HCT116 (cell line): ENCODE results near the gene EIPR1. TPM values are rescaled to one million over a fixed set of nuclear protein-coding genes. Genes with fewer than 3 reads are reported as not detected.

Experiments used
- ATAC-seq: fragments of 200-7000 bp; cut with Tn5 transposase; 2 replicates; pipeline ENCODE4 v1.9.1; 2020; ENCODE audit warnings: mild to moderate bottlenecking, moderate library complexity
- BruUV-seq: library from RNA; stranded (reverse); fragments of 400-500 nt; replicated peaks from 2 replicates; lab custom pipeline; 2021; lab: Mats Ljungman, UMichigan
- CTCF ChIA-PET: fragments of 300-600 bp; sonication (Branson Sonifier 250); formaldehyde crosslinking; loops from one replicate; lab custom pipeline; 2021; ENCODE audit warnings: antibody characterized with exemption; lab: Charles Lee
- POLR2A ChIA-PET: fragments of 300-600, 350-600 bp; sonication (Branson Sonifier 250); formaldehyde crosslinking; loops from one replicate; lab custom pipeline; 2021; ENCODE audit warnings: antibody characterized with exemption; lab: Charles Lee
- RAD21 ChIA-PET, 2 experiments: fragments of 300-600 bp; sonication (Branson Sonifier 250); formaldehyde crosslinking; loops; one replicate each; lab custom pipeline; 2023; ENCODE audit warnings: low total read pairs in 2 of 2; ENCODE audit not compliant: uncharacterized antibody in 2 of 2, unreplicated experiment in 2 of 2, low non-redundant PET in 1 of 2; lab: Charles Lee
- DNase-seq: peaks from one replicate; pipeline ENCODE4 v3.0.0-alpha.2; 2010; ENCODE audit warnings: low read depth, low spot score
- H2AFZ ChIP-seq: fragments of 200-600 bp; shearing (Covaris generic), sonication (generic); 2 replicates; pipeline ENCODE4 v1.6.1; 2017; ENCODE audit warnings: low read depth, mixed run types, mixed read lengths, antibody characterized with exemption, low read length; ENCODE audit not compliant: poor library complexity, severe bottlenecking
- H3K27ac ChIP-seq: 2 replicates; pipeline ENCODE4 v1.5.1; 2012; ENCODE audit warnings: low read depth, low read length
- H3K27me3 ChIP-seq: fragments of 200-600 bp; sonication (generic); 2 replicates; pipeline ENCODE4 v1.6.1; 2016; ENCODE audit warnings: mixed run types, low read length, mixed read lengths; ENCODE audit not compliant: insufficient read depth
- H3K36me3 ChIP-seq, 2 experiments: fragments of 200-500 bp in 1 of 2; fragments of 200-600 bp in 1 of 2; sonication (Bioruptor generic) in 1 of 2; sonication (generic) in 1 of 2; 2 replicates each; pipeline versions ENCODE4 v1.5.1 to v1.6.1; 2014 to 2016; ENCODE audit warnings: low read length in 2 of 2, inconsistent platforms in 1 of 2, mixed read lengths in 1 of 2, mixed run types in 1 of 2; ENCODE audit not compliant: insufficient read depth in 2 of 2, control insufficient read depth in 1 of 2
- H3K4me1 ChIP-seq, 2 experiments: fragments of 200-600 bp in 1 of 2; sonication (generic) in 1 of 2; 2 replicates each; pipeline versions ENCODE4 v1.5.1 to v1.6.1; 2012 to 2017; ENCODE audit warnings: low read length in 2 of 2, inconsistent platforms in 1 of 2, mild to moderate bottlenecking in 1 of 2, mixed read lengths in 1 of 2, mixed run types in 1 of 2, moderate library complexity in 1 of 2; ENCODE audit not compliant: insufficient read depth in 2 of 2, control insufficient read depth in 1 of 2
- H3K4me2 ChIP-seq: fragments of 200-600 bp; sonication (generic); 2 replicates; pipeline ENCODE4 v1.6.1; 2017; ENCODE audit warnings: mixed run types, low read length, mixed read lengths
- H3K4me3 ChIP-seq, 2 experiments: fragments of 200-600 bp in 1 of 2; sonication (generic) in 1 of 2; replicated peaks in 1 of 2; 2 replicates each; pipeline ENCODE4 v1.5.1; 2011 to 2016; ENCODE audit warnings: low read length in 2 of 2, control low read depth in 1 of 2, low read depth in 1 of 2, mild to moderate bottlenecking in 1 of 2, mixed read lengths in 1 of 2, mixed run types in 1 of 2
- H3K79me2 ChIP-seq: fragments of 200-600 bp; sonication (generic); 2 replicates; pipeline ENCODE4 v1.6.1; 2017; ENCODE audit warnings: mild to moderate bottlenecking, mixed run types, low read length, moderate library complexity, mixed read lengths; ENCODE audit not compliant: insufficient read depth
- H3K9ac ChIP-seq: fragments of 200-600 bp; sonication (generic); 2 replicates; pipeline ENCODE4 v1.6.1; 2016; ENCODE audit warnings: low read length, mixed read lengths
- H3K9me2 ChIP-seq: fragments of 200-600 bp; sonication (generic), shearing (Covaris generic); 2 replicates; pipeline ENCODE4 v1.6.1; 2017; ENCODE audit warnings: mixed run types, mild to moderate bottlenecking, moderate library complexity; ENCODE audit not compliant: insufficient read depth
- H3K9me3 ChIP-seq, 2 experiments: fragments of 200-500 bp in 1 of 2; fragments of 200-600 bp in 1 of 2; sonication (Bioruptor generic) in 1 of 2; sonication (generic) in 1 of 2; 2 replicates each; pipeline ENCODE4 v1.6.1; 2014 to 2017; ENCODE audit warnings: low read length in 2 of 2, mixed read lengths in 2 of 2, inconsistent platforms in 1 of 2, low read depth in 1 of 2, mild to moderate bottlenecking in 1 of 2, mixed run types in 1 of 2, moderate library complexity in 1 of 2; ENCODE audit not compliant: control insufficient read depth in 1 of 2, insufficient read depth in 1 of 2
- H4K20me1 ChIP-seq: fragments of 200-600 bp; sonication (generic), shearing (Covaris generic); 2 replicates; pipeline ENCODE4 v1.6.1; 2017; ENCODE audit warnings: mixed run types, mild to moderate bottlenecking, moderate library complexity; ENCODE audit not compliant: insufficient read depth
- CBX3 ChIP-seq: IDR thresholded peaks from 2 replicates; pipeline ENCODE4 v1.6.1; 2012; ENCODE audit warnings: low read depth
- CEBPB ChIP-seq: IDR thresholded peaks from 2 replicates; pipeline ENCODE4 v1.6.1; 2012; ENCODE audit warnings: low read depth
- EGR1 ChIP-seq: IDR thresholded peaks from 2 replicates; pipeline ENCODE4 v1.6.1; 2012; ENCODE audit warnings: low read depth
- ELF1 ChIP-seq: IDR thresholded peaks from 2 replicates; pipeline ENCODE4 v1.6.1; 2012; ENCODE audit warnings: low read depth, borderline replicate concordance
- EZH2 ChIP-seq: fragments of 200-600 bp; sonication (generic); IDR thresholded peaks from 2 replicates; pipeline ENCODE4 v1.6.1; 2017; ENCODE audit warnings: antibody characterized with exemption, mixed run types
- EZH2phosphoT487 ChIP-seq: fragments of 200-600 bp; IDR thresholded peaks from 2 replicates; pipeline ENCODE4 v1.6.1; 2018; ENCODE audit warnings: antibody characterized with exemption, borderline replicate concordance
- MAX ChIP-seq: IDR thresholded peaks from 2 replicates; pipeline ENCODE4 v1.6.1; 2012
- POLR2A ChIP-seq: IDR thresholded peaks from 2 replicates; pipeline ENCODE4 v1.7.0; 2011; ENCODE audit warnings: borderline replicate concordance; ENCODE audit not compliant: insufficient read depth, insufficient read length; ENCODE audit errors: extremely low read depth
- POLR2AphosphoS5 ChIP-seq: IDR thresholded peaks from 2 replicates; pipeline ENCODE4 v1.6.1; 2011; ENCODE audit warnings: mild to moderate bottlenecking, low read depth, low read length, moderate library complexity
- RAD21 ChIP-seq: IDR thresholded peaks from 2 replicates; pipeline ENCODE4 v1.6.1; 2012; ENCODE audit warnings: low read depth, mild to moderate bottlenecking
- REST ChIP-seq: IDR thresholded peaks from 2 replicates; pipeline ENCODE4 v1.6.1; 2012; ENCODE audit warnings: low read depth
- SIN3A ChIP-seq: IDR thresholded peaks from 2 replicates; pipeline ENCODE4 v1.6.1; 2012; ENCODE audit warnings: low read depth
- SRF ChIP-seq: IDR thresholded peaks from 2 replicates; pipeline ENCODE4 v1.6.1; 2012; ENCODE audit warnings: low read depth
- TCF7L2 ChIP-seq: IDR thresholded peaks from 2 replicates; pipeline ENCODE4 v1.7.0; 2011; ENCODE audit warnings: borderline replicate concordance, inconsistent platforms; ENCODE audit not compliant: insufficient read depth, insufficient read length; ENCODE audit errors: extremely low read depth
- YY1 ChIP-seq: IDR thresholded peaks from 2 replicates; pipeline ENCODE4 v1.6.1; 2011; ENCODE audit warnings: low read length, low read depth, moderate library complexity, mild to moderate bottlenecking; ENCODE audit not compliant: insufficient replicate concordance; ENCODE audit errors: extremely low read depth
- ZFX ChIP-seq: fragments of 450-650 bp; IDR thresholded peaks from 2 replicates; pipeline ENCODE4 v1.6.1; 2017
- intact Hi-C: fragments of 100-400 bp; cut with micrococcal nuclease; formaldehyde crosslinking; loops from 2 replicates; pipeline ENCODE4 v1.10.0; 2022
- total RNA-seq: library from RNA; stranded (reverse); gene quantifications from one replicate; pipeline ENCODE4 v1.2.1, GENCODE V29; 2021; ENCODE audit not compliant: unreplicated experiment
- TF ChIP-seq, protein P1 (sequence below): IDR thresholded peaks from 2 replicates; pipeline ENCODE4 v1.6.1; 2012
- TF ChIP-seq, protein P2 (sequence below), 3 experiments: fragments of 200-600 bp in 1 of 3; sonication (generic) in 1 of 3; IDR thresholded peaks in 2 of 3; conservative IDR thresholded peaks in 1 of 3; 2 replicates each; pipeline ENCODE4 v1.5.1; 2012 to 2017; ENCODE audit warnings: low read depth in 2 of 3, low read length in 2 of 3, antibody characterized with exemption in 1 of 3, borderline replicate concordance in 1 of 3, control low read depth in 1 of 3, mild to moderate bottlenecking in 1 of 3, mixed read lengths in 1 of 3, mixed run types in 1 of 3, moderate library complexity in 1 of 3; ENCODE audit not compliant: insufficient read depth in 1 of 3

The EIPR1 gene
- total RNA-seq, 1 experiment from 2014 or later = 36.9 TPM

DNA sequence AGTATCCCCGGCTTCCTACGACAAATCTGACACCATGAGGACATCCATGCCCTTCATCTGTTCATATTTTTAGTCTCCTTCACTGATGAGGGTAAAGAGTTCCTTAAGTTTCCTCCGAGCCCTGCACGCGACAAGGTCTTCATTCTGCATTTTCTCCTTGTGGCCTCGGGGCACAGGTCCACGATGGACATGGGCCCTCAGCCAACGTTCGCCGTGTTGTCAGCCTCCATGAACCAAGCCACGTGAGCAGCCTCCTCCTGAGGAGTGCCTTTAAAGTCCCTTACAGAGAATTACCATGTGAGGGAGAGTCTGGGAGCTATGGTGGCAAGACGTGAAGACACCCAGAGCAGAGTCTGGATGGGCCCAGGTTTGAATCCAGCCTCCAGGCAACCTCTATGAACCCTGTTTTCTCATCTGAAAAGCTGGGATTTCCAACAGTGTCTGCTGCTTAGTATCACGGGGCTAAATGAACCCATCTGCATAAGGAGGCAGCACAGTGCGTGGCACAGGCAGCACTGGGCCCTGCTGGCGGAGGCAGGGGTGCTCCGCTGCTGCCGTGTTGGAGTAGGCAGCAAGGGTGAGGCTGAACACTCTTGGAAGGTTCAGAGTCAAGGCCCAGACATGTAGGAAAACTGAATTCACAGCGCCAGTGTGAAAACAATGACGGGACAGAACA, 54.1 kb downstream of the EIPR1 start:
- Histone ChIP-seq H3K4me3 (no peak overlapping the region), H2AFZ (no peak overlapping the region), H3K36me3 (0 out of 4 replicates have a peak, but pooled peaks cover 0 to 6% of the 10 kb centered on the region in 2 experiments), H3K9me2 (no peaks in the 10 kb centered on the region), H3K27me3 (no peaks in the 10 kb centered on the region), H3K4me1 (no peaks in the 10 kb centered on the region), H3K79me2 (0 out of 2 replicates have a peak, but pooled peaks cover 3% of the 10 kb centered on the region), H3K9ac (no peak overlapping the region), H3K4me2 (no peak overlapping the region), H3K27ac (no peak overlapping the region), H3K9me3 (no peaks in the 10 kb centered on the region), H4K20me1 (no peaks in the 10 kb centered on the region)
- intact Hi-C loops = no loop called here
- no TSS peak for BruUV-seq
- ChIA-PET CTCF (no interaction called here), RAD21 (no interaction called here), POLR2A (no interaction called here)
- no peak for TF ChIP-seq ZFX
- TF ChIP-seq RAD21 = no peak
- no peak for TF ChIP-seq CEBPB
- TF ChIP-seq SRF = no peak
- TF ChIP-seq REST = no peak
- TF ChIP-seq EGR1 = no peak
- TF ChIP-seq CBX3 = no peak
- no peak for TF ChIP-seq EZH2
- TF ChIP-seq POLR2AphosphoS5 = no peak
- TF ChIP-seq, protein P1, sequence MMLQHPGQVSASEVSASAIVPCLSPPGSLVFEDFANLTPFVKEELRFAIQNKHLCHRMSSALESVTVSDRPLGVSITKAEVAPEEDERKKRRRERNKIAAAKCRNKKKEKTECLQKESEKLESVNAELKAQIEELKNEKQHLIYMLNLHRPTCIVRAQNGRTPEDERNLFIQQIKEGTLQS = no peak
- no peak for TF ChIP-seq TCF7L2
- no peak for TF ChIP-seq POLR2A
- no peak for TF ChIP-seq MAX
- TF ChIP-seq EZH2phosphoT487 = no peak
- no peak for TF ChIP-seq YY1
- TF ChIP-seq SIN3A = no peak
- TF ChIP-seq, protein P2, sequence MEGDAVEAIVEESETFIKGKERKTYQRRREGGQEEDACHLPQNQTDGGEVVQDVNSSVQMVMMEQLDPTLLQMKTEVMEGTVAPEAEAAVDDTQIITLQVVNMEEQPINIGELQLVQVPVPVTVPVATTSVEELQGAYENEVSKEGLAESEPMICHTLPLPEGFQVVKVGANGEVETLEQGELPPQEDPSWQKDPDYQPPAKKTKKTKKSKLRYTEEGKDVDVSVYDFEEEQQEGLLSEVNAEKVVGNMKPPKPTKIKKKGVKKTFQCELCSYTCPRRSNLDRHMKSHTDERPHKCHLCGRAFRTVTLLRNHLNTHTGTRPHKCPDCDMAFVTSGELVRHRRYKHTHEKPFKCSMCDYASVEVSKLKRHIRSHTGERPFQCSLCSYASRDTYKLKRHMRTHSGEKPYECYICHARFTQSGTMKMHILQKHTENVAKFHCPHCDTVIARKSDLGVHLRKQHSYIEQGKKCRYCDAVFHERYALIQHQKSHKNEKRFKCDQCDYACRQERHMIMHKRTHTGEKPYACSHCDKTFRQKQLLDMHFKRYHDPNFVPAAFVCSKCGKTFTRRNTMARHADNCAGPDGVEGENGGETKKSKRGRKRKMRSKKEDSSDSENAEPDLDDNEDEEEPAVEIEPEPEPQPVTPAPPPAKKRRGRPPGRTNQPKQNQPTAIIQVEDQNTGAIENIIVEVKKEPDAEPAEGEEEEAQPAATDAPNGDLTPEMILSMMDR (IDR thresholded peaks at IDR 0.05 in 2 of 3, conservative IDR thresholded peaks at IDR 0.05 in 1 of 3; ENCODE audit: borderline replicate concordance in 1 of 3, insufficient read depth in 1 of 3, low read depth in 2 of 3, low read length in 2 of 3) = no peak
- TF ChIP-seq ELF1 = no peak
- DNase-seq (no peak), ATAC-seq (no peak)
